Stimulated activated CD8-positive, alpha-beta memory T cell treated with anti-CD3 and anti-CD28 coated beads, Interleukin-12 subunit alpha, Interleukin-12 subunit beta, amount 100 ng/mL, for 4 hours (primary cell): ENCODE measurements around the gene ADORA2B.

Experiments used
- DNase-seq: peaks from one replicate; pipeline ENCODE4 v3.0.0-alpha.2; 2020; ENCODE audit warnings: low read depth

The ADORA2B gene

GRCh38 chr17:15996322-15996721 is 51.4 kb downstream of the ADORA2B start:
- no peak for DNase-seq

DNA sequence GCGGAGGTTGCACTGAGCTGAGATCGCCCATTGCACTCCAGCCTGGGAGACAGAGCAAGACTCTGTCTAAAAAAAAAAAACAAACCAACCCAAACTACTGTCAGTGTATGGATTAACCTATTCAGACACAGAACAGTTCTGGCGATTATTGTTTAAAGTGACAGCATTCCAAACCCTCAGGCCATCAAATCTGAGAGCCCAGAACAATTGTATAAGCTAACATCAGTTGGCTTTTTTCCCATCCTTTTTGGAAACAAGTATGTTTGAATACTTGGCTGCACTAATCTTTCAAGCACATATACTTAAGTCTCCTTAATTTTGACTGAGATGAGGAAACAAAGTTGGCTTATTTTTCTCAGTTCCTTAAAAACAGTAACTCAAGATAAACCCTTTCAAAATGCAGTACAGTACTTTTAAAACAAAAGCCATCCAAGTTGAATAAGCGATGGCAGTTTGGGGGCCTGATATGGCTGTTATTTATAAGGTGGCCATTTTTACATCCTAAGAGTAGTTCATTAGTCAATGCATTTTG is 53.2 kb downstream of the ADORA2B start:
- DNase-seq, result no peak

- peak; percentile 91 for DNase-seq
Observed at GRCh38 chr17:15999141-15999973, 54.4 kb downstream of the ADORA2B start, which contains the start of the genes TTC19 and ZSWIM7. Gene TTC19 (plus strand): TSS chr17:15999824. CDS start chr17:15999849, 25 bp downstream. Gene ZSWIM7 (minus strand): TSS chr17:15999704. CDS start chr17:15999594, 110 bp downstream.

GRCh38 chr17:15999974-16000827 is 55.3 kb downstream of the ADORA2B start:
- no peak for DNase-seq

DNA sequence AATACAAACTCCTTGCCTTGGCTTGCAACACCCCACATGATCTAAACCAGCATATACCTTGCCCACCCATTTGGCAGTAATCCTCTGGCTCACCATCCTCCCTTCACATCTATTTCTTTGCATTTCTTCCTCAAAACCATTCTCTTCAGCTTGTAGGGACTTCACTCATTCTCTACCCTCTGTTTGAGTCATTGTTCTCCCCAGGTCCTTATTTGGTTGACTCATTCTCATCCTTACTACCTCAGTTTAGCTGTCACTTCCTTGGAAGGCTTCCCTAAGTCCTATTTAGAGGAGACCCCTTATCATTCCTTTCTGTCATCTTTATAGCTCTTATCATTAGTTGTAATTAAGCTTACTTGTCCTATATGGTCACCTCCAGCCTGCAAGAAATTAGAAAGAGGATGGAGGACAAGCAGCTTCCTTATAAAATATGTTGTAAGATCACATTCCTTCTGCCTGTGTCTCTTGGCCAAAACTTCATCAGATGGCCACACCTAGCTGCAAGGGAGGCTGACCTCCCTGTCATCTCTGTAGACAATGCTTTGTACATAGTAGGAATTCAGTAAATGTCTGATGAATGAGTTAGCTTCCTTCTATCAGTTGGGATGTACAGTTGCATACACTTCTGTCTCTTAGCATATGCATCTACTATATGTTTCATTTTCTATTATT is 56.4 kb downstream of the ADORA2B start:
- DNase-seq, result no peak

DNA sequence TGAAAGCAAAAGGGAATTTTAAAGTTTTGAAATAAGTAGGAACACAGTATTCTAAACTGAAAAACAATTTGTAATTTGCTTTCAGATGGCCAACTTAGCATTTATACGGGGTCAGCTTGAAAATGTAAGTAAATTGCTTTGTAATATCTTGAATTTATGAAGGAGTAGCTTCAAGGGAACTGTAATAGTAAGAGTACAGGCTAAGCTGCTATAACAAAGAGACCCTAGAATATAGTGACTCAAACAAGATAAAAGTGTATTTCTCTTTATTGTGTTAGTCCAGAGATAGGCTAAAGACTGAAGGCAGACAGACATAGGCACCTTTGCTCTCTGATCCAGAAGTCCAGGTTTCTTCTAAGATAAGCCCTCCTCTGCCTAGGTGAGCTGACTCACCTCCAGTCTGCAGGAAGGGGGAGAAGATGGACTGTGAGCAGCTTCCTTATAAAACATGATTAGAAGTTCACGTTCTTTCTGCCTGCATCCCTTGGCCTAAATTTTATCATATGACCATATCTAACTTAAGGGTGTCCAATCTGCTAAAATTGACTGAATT is 57.9 kb downstream of the ADORA2B start:
- DNase-seq, result no peak

DNA sequence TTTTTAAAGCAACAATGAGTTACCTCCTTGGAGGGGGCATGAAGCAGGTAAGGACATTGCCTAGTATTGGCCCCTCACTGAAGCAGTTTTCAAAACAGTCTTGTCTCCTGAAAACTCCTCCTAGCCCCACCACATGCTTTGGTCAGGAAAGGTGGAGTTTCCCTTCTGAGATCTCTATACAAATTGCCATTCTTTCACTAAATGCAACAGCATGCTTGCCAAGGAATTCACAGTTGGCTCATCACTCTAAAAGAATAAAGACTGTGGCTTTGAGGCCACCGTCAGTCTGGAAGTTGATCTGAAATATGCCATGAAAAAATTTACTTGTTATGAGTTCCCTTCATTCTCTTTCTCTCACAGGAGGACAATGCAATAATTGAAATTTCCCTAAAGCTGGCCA is 58.9 kb downstream of the ADORA2B start:
- no peak for DNase-seq

DNA sequence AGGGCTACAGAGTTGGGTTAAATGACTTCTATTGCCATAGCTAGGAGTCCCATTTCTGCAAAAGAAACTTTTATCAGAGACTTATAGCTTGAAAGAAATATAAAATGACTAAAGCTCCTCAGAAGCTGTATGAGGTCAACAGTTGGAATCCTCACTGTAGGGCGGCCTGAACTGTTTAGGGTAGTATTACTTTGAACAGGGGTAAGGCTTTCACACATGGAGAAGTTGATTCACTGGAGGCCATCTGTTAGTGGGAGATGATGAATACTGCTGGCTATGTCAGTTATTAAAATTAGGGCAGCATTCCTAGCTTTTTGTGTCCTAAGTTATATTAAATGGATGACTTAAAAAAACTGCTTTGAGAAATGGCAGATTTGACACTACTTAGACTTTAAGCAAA is 60.7 kb downstream of the ADORA2B start:
- no peak for DNase-seq

GRCh38 chr17:16007439-16007838 is 62.5 kb downstream of the ADORA2B start:
- DNase-seq, result no peak

GRCh38 chr17:16013943-16014407 is 69.0 kb downstream of the ADORA2B start:
- DNase-seq, result no peak

- DNase-seq, result no peak
Observed at GRCh38 chr17:16019347-16019746, 74.4 kb downstream of the ADORA2B start.

GRCh38 chr17:16023881-16024280 is 79.0 kb downstream of the ADORA2B start:
- DNase-seq, result no peak

- DNase-seq, result no peak
Observed at GRCh38 chr17:16025202-16025601, 80.3 kb downstream of the ADORA2B start.
